NT2/D1 (cell line): ENCODE data around the gene HS1BP3.

Experiments
- DNase-seq: peaks from one replicate; pipeline ENCODE4 v3.0.0-alpha.2; 2011; ENCODE audit warnings: low read depth, low spot score
- H3K27me3 ChIP-seq: 2 replicates; pipeline ENCODE4 v1.6.0; 2011; ENCODE audit warnings: mild to moderate bottlenecking; ENCODE audit not compliant: insufficient read length, insufficient read depth
- H3K36me3 ChIP-seq: 2 replicates; pipeline ENCODE4 v1.6.1; 2011; ENCODE audit warnings: mild to moderate bottlenecking, low read length, mixed read lengths; ENCODE audit not compliant: insufficient read depth, insufficient read length
- H3K4me1 ChIP-seq: 2 replicates; pipeline ENCODE4 v1.5.1; 2011; ENCODE audit not compliant: insufficient read depth, insufficient read length
- H3K4me3 ChIP-seq: 2 replicates; pipeline ENCODE4 v1.5.1; 2011; ENCODE audit warnings: low read depth; ENCODE audit not compliant: insufficient read length
- H3K9ac ChIP-seq: 2 replicates; pipeline ENCODE4 v1.6.0; 2011; ENCODE audit warnings: low read depth; ENCODE audit not compliant: insufficient read length
- H3K9me3 ChIP-seq: 2 replicates; pipeline ENCODE4 v1.5.1; 2011; ENCODE audit warnings: mild to moderate bottlenecking, low read length; ENCODE audit not compliant: insufficient read depth
- SUZ12 ChIP-seq: IDR thresholded peaks from 2 replicates; pipeline ENCODE4 v1.6.1; 2011; ENCODE audit not compliant: insufficient read length, insufficient read depth; ENCODE audit errors: extremely low read depth
- YY1 ChIP-seq: IDR thresholded peaks from 2 replicates; pipeline ENCODE4 v1.6.1; 2011; ENCODE audit not compliant: insufficient read length, insufficient read depth
- ZNF274 ChIP-seq: IDR thresholded peaks from 2 replicates; pipeline ENCODE4 v1.6.1; 2011; ENCODE audit warnings: mild to moderate bottlenecking, low read depth, low read length

The HS1BP3 gene

DNA sequence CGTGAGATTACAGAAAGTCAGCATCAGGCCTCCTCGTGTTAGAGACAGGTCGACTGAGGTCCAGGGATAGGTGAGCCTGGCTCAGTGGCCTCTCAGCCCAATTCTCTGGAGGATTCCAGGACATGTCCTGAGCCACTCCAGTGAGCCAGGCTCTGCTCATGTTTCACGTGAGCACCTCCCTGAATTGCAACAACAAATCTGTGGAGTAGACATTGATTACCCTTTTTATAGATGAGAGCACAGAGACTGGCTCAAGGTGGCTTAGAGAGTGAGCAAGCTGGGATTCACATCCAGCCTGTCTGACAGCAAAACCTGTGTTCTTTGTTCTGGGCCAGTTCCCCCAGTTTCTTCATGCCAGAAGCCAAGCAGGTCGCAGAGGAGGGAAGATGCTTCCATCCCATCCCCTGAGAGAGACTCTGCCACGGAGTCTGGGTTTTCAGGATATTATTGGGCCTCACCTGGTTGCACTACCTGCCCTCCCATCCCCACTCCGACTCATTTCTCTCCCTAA is 46.4 kb downstream of the HS1BP3 start:
- Histone ChIP-seq H3K4me3 (no peak overlapping the region), H3K9ac (no peak overlapping the region), H3K4me1 (peaks cover 5% of the 10 kb centered on the region), H3K9me3 (no peaks in the 10 kb centered on the region), H3K36me3 (no peaks in the 10 kb centered on the region), H3K27me3 (no peaks in the 10 kb centered on the region)
- DNase-seq, result no peak
- TF ChIP-seq YY1 (no peak), SUZ12 (no peak)

DNA sequence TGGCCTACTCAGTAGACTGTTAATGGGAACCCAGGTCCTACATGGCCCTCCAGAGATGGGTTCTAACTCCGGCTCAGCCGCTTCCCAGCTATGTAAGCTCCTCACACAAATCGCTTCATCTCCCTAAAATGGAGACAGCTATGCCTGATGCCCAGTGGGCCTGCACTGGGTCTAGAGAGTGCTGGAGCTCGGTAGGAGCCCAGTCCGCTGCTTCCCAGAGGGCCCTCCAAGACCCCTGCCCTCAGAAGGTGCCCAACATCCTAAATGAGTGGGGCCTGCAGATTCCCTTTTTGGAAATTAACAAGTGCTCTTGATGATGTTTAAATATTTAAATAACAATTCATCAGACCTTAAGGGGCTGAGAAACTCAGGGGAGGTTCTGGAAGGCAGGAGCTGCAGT is 47.1 kb downstream of the HS1BP3 start:
- DNase-seq, result no peak
- Histone ChIP-seq H3K36me3 (no peaks in the 10 kb centered on the region), H3K4me1 (peaks cover 8% of the 10 kb centered on the region), H3K4me3 (no peak overlapping the region), H3K9ac (no peak overlapping the region), H3K9me3 (no peaks in the 10 kb centered on the region), H3K27me3 (no peaks in the 10 kb centered on the region)
- no peak for TF ChIP-seq YY1

DNA sequence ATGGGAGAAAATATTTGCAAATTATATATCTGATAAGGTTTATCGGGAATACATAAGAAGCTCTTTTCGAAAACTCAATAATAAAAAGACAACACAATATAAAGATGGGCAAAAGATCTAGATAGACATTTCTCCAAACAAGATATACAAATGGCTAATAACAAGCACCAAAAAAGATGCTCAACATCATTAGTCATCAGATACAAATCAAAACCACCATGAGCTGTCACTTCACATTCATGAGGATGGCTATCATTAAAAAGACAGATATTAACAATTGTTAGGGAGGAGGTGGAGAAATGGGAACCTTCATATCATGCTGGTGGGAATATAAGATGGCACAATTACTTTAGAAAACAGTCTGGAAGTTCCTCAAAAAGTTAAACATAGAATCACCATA is 48.1 kb downstream of the HS1BP3 start:
- TF ChIP-seq YY1, result no peak
- H3K36me3 ChIP-seq, result no peaks in the 10 kb centered on the region
- no peak for DNase-seq
- no peak overlapping the region for H3K4me3 ChIP-seq
- no peaks in the 10 kb centered on the region for H3K9me3 ChIP-seq
- H3K9ac ChIP-seq, result no peak overlapping the region
- H3K27me3 ChIP-seq, result no peaks in the 10 kb centered on the region
- H3K4me1 ChIP-seq, result peaks cover 8% of the 10 kb centered on the region

DNA sequence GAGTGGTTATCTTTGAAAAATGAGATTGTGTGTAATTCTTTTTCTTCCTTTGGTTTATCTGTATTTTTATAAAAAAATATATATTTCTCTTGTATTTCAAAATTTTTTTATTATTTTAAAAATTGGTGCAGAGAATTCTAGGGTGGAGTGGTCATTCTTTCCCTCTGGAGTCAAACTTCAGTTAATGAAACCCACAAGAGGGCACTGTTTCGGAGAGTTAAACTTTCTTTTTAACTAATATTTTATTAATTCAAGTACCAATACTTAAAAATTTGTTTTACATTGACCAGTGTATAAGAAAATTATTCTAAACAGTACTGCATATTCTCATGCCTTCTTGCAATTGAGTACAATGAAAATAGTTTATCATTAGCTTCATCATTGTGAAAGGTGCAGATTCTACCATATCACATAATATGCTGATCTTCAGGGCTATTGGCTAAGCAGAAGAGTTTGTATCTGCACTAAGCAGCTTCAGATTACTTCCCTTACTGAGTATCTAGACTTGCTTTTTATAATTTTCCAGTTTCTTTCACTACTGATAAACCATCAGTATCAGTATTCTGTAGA is 50.1 kb downstream of the HS1BP3 start:
- H3K4me3 ChIP-seq, result no peak overlapping the region
- H3K9me3 ChIP-seq, result no peaks in the 10 kb centered on the region
- H3K9ac ChIP-seq, result no peak overlapping the region
- no peaks in the 10 kb centered on the region for H3K36me3 ChIP-seq
- H3K4me1 ChIP-seq, result peaks cover 17% of the 10 kb centered on the region
- H3K27me3 ChIP-seq, result no peaks in the 10 kb centered on the region
- DNase-seq, result no peak
- TF ChIP-seq ZNF274, result no peak

DNA sequence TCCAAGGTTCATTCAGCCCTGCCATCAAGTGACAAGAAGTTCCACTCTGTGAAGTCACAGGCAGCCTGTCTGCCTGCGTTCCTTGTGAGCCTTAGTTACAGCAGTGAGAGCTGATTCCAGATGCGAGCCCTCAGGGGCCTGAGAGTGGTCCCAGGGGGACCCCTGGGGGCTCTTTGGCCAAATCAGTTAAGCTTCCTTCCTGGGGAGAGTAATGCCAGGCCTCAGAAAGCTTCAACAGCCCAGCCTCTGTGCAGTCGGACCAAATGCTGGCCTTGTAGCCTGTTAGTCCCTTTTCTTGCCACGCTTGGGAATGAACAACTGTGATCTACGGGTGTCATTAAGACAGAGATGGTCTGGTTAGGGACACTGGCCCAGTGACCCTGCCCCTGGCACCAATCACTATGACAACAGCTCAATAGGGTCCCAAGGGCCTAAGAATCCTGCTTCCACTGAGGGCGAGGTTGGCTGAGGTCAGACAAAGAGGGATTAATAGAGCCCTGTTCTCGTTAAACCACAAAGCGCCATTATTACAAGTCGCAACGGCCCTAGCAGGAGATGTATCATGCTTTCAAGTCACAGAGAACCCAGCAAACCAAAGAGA is 50.9 kb downstream of the HS1BP3 start:
- H3K36me3 ChIP-seq, result no peaks in the 10 kb centered on the region
- peaks cover 20% of the 10 kb centered on the region for H3K4me1 ChIP-seq
- no peaks in the 10 kb centered on the region for H3K9me3 ChIP-seq
- DNase-seq, result no peak
- H3K4me3 ChIP-seq, result no peak overlapping the region
- no peak overlapping the region for H3K9ac ChIP-seq
- no peak for TF ChIP-seq ZNF274
- TF ChIP-seq SUZ12, result no peak
- no peak for TF ChIP-seq YY1
- H3K27me3 ChIP-seq, result no peaks in the 10 kb centered on the region

DNA sequence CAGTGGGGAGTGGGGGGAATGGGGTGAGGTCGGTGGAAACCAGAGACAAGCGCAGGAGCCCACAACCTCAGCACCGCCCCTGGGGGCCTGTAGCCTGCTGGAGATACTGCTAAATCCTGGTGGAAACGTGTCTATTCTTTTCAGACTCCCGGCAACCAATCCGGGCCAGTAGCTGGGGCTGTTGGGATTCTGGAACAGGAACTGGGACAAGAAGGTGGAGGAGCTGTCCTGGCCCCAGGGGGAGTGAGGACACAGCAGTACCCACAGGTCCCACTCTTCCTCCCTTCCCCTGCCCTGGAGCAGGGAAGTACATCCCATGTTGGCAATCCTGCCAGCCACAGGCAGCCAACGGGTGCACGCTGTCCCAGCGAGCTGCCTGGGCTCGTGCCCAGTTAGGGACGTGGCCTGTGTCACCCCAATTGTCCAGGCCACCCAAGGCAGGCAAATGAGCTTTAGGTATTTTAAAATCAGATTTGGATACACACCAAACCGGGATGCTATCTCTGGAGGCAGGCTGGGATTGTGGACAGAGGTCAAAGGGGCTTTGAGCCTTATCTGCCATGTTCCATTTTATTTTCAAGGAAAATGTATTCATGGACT is 51.8 kb downstream of the HS1BP3 start:
- peaks cover 21% of the 10 kb centered on the region for H3K4me1 ChIP-seq
- DNase-seq, result no peak
- H3K4me3 ChIP-seq, result no peak overlapping the region
- H3K9me3 ChIP-seq, result no peaks in the 10 kb centered on the region
- peaks cover 2% of the 10 kb centered on the region for H3K27me3 ChIP-seq
- H3K9ac ChIP-seq, result no peak overlapping the region
- no peaks in the 10 kb centered on the region for H3K36me3 ChIP-seq
- TF ChIP-seq SUZ12, result no peak
- TF ChIP-seq ZNF274, result no peak
- TF ChIP-seq YY1, result no peak

DNA sequence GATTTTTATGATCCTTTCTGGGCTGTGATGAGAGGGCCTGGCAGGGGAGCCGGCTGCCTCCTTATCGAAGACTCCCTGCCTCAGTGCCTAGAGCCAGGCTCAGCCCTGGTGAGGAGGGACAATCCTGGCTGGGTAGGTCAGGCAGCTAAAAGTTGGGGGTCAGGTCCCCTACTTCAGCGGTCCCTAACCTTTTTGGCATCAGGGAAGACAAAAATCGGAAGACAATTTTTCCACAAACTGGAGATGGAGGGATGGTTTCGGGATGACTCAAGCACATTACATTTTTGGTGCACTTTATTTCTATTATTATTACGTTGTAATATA is 53.1 kb downstream of the HS1BP3 start:
- no peaks in the 10 kb centered on the region for H3K9me3 ChIP-seq
- H3K9ac ChIP-seq, result no peak overlapping the region
- no peaks in the 10 kb centered on the region for H3K36me3 ChIP-seq
- H3K27me3 ChIP-seq, result peaks cover 2% of the 10 kb centered on the region
- peaks cover 21% of the 10 kb centered on the region for H3K4me1 ChIP-seq
- TF ChIP-seq YY1 (no peak), SUZ12 (no peak), ZNF274 (no peak)
- H3K4me3 ChIP-seq, result no peak overlapping the region
- no peak for DNase-seq
